Mesendoderm (in vitro differentiated cells): ENCODE data around the gene OR13J1.

Experiments used
- DNase-seq: peaks from one replicate; pipeline ENCODE4 v3.0.0; 2013
- H2AK5ac ChIP-seq: 2 replicates; pipeline ENCODE4 v1.6.1; 2013; ENCODE audit warnings: low read length, inconsistent platforms
- H2BK120ac ChIP-seq: 2 replicates; pipeline ENCODE4 v1.6.1; 2013; ENCODE audit warnings: low read depth, mild to moderate bottlenecking, low read length, moderate library complexity, mixed read lengths
- H2BK15ac ChIP-seq: replicated peaks from 2 replicates; pipeline ENCODE4 v1.6.1; 2013; ENCODE audit warnings: low read depth, mild to moderate bottlenecking, moderate library complexity
- H2BK5ac ChIP-seq: 2 replicates; pipeline ENCODE4 v1.6.1; 2013; ENCODE audit warnings: low read length, inconsistent platforms
- H3K18ac ChIP-seq: 2 replicates; pipeline ENCODE4 v1.6.1; 2013; ENCODE audit warnings: mild to moderate bottlenecking, low read length, mixed read lengths
- H3K23ac ChIP-seq: one replicate; pipeline ENCODE4 v1.6.1; 2013; ENCODE audit warnings: low read length
- H3K27ac ChIP-seq: 2 replicates; pipeline ENCODE4 v1.5.1; 2013; ENCODE audit warnings: low read depth, mild to moderate bottlenecking, inconsistent platforms, low read length, moderate library complexity
- H3K27me3 ChIP-seq: 2 replicates; pipeline ENCODE4 v1.6.1; 2013; ENCODE audit warnings: low read length, control low read depth, mild to moderate bottlenecking, inconsistent platforms; ENCODE audit not compliant: insufficient read depth, poor library complexity
- H3K36me3 ChIP-seq: 2 replicates; pipeline ENCODE4 v1.6.1; 2013; ENCODE audit warnings: low read length, inconsistent platforms; ENCODE audit not compliant: control insufficient read depth, insufficient read depth
- H3K4ac ChIP-seq: one replicate; pipeline ENCODE4 v1.6.1; 2013; ENCODE audit warnings: low read depth, mild to moderate bottlenecking, low read length, moderate library complexity
- H3K4me1 ChIP-seq: 2 replicates; pipeline ENCODE4 v1.6.1; 2013; ENCODE audit warnings: low read depth, low read length, inconsistent platforms; ENCODE audit not compliant: control insufficient read depth
- H3K4me2 ChIP-seq: 2 replicates; pipeline ENCODE4 v1.6.1; 2013; ENCODE audit warnings: low read length
- H3K4me3 ChIP-seq: 2 replicates; pipeline ENCODE4 v1.5.1; 2013; ENCODE audit warnings: mild to moderate bottlenecking, low read length
- H3K56ac ChIP-seq: one replicate; pipeline ENCODE4 v1.6.1; 2013; ENCODE audit warnings: low read length
- H3K79me1 ChIP-seq: 2 replicates; pipeline ENCODE4 v1.6.1; 2013; ENCODE audit warnings: low read length, inconsistent platforms
- H3K79me2 ChIP-seq: 2 replicates; pipeline ENCODE4 v1.6.1; 2013; ENCODE audit warnings: mild to moderate bottlenecking, low read length; ENCODE audit not compliant: control insufficient read depth, insufficient read depth
- H3K9ac ChIP-seq: 2 replicates; pipeline ENCODE4 v1.6.1; 2013; ENCODE audit warnings: low read length, inconsistent platforms
- H4K5ac ChIP-seq: one replicate; pipeline ENCODE4 v1.6.1; 2013; ENCODE audit warnings: low read length
- H4K8ac ChIP-seq: one replicate; pipeline ENCODE4 v1.6.1; 2013; ENCODE audit warnings: low read depth, mild to moderate bottlenecking, control low read depth, low read length, moderate library complexity
- WGBS: extraction: QIAGEN DNeasy Blood & Tissue Kit; methylation state at CpG from one replicate; pipeline ENCODE4 v1.1.7; 2013; ENCODE audit warnings: low lambda C conversion rate, missing lambda C conversion rate; ENCODE audit not compliant: insufficient coverage; ENCODE audit errors: extremely low coverage; 5-methylcytosine and 5-hydroxymethylcytosine counted together

OR13J1 gene

DNA sequence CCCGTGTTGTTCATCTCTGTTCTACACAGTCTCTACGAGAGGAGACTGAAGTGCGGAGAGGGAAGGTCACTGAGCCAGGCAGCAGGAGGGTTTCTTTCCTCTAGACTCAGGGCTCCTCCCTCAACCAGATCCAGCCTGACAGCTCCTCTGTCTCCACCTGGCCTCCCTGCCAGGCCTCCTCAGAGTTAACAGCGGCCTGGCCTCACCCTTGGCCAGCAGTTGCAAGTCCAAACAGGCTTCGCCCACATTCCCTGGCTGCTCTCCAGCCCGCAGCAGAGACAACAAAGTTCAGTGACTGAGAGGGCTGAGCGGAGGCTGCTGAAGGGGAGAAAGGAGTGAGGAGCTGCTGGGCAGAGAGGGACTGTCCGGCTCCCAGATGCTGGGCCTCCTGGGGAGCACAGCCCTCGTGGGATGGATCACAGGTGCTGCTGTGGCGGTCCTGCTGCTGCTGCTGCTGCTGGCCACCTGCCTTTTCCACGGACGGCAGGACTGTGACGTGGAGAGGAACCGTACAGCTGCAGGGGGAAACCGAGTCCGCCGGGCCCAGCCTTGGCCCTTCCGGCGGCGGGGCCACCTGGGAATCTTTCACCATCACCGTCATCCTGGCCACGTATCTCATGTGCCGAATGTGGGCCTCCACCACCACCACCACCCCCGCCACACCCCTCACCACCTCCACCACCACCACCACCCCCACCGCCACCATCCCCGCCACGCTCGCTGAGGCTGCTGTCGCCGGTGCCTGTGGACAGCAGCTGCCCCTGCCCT is 35.9 kb upstream of the OR13J1 start, which contains the start of gene HRCT1:
TSS of gene HRCT1 (plus strand) at position 291 of the 768 bp plus-strand sequence. CDS start at position 377, 86 bp downstream.
- peak within 1 kb of the TSS; percentile 64 for H3K9ac ChIP-seq
- H3K4me2 ChIP-seq = no peak within 1 kb of the TSS
- H3K4me3 ChIP-seq = no peak within 1 kb of the TSS
- no peak within 1 kb of the TSS for H3K56ac ChIP-seq
- no CpG with 5 or more reads among the region's 30 CpGs for WGBS
- DNase-seq = no peak
- no peaks in the 10 kb centered on the region for H3K79me2 ChIP-seq
- no peak within 1 kb of the TSS for H2BK5ac ChIP-seq
- no peaks in the 10 kb centered on the region for H3K79me1 ChIP-seq
- H3K23ac ChIP-seq = no peak within 1 kb of the TSS
- no peak within 1 kb of the TSS for H2BK15ac ChIP-seq
- no peaks in the 10 kb centered on the region for H3K36me3 ChIP-seq
- no peak within 1 kb of the TSS for H2AK5ac ChIP-seq
- H3K27ac ChIP-seq = peak within 1 kb of the TSS; percentile 57
- no peak within 1 kb of the TSS for H2BK120ac ChIP-seq
- peaks cover 21% of the 10 kb centered on the region for H3K4me1 ChIP-seq
- H3K4ac ChIP-seq = peak within 1 kb of the TSS; percentile 23
- peak within 1 kb of the TSS; percentile 61 for H3K18ac ChIP-seq
- no peak within 1 kb of the TSS for H4K8ac ChIP-seq
- H3K27me3 ChIP-seq = no peaks in the 10 kb centered on the region
- H4K5ac ChIP-seq = no peak within 1 kb of the TSS

DNA sequence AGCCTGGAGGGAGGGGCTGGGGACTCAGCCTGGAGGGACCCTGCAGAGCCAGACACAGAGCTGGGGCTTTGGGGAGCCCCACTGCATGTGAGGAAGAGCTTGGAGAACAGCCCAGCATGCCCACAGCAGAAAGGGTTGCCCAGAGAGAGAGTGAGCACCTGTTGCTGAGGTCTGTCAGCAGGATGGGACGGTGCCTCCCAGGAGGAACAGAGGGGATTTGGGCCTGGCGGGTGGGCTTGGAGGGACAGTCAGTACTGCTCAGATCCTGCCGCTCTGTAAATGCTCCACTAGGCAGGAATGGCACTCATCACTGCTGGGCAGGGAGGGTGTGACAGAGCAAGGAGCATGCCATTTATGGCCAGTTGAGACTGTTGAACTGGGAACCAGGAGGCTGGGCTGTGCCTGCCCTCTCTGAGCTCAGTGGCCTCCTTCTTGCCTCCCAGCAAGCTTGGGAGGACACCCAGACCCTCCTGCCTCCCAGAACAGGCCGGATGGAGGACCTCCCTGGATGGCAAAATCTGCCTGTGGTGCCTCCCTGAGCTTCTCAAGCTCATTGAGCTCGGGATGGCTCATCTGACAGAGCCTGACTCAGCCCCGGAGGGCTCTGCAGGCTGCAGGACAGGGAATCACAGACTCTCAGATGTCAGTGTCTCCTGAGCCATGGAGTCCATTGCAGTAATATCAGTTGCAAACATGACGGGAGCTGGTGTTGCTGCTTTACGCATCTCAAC is 35.0 kb upstream of the OR13J1 start:
- Histone ChIP-seq H3K27ac (no peak overlapping the region), H3K79me1 (no peaks in the 10 kb centered on the region), H3K9ac (no peak overlapping the region), H2AK5ac (no peak overlapping the region), H3K18ac (no peak overlapping the region), H2BK5ac (no peak overlapping the region), H3K4me2 (no peak overlapping the region), H3K27me3 (no peaks in the 10 kb centered on the region), H3K56ac (no peak overlapping the region), H2BK120ac (no peak overlapping the region), H3K36me3 (no peaks in the 10 kb centered on the region), H3K23ac (no peak overlapping the region), H4K5ac (no peak overlapping the region), H3K4me1 (peaks cover 21% of the 10 kb centered on the region), H3K4ac (no peak overlapping the region), H2BK15ac (no peak overlapping the region), H3K79me2 (no peaks in the 10 kb centered on the region), H3K4me3 (no peak overlapping the region), H4K8ac (no peak overlapping the region)
- no CpG with 5 or more reads among the region's 8 CpGs for WGBS
- no peak for DNase-seq

DNA sequence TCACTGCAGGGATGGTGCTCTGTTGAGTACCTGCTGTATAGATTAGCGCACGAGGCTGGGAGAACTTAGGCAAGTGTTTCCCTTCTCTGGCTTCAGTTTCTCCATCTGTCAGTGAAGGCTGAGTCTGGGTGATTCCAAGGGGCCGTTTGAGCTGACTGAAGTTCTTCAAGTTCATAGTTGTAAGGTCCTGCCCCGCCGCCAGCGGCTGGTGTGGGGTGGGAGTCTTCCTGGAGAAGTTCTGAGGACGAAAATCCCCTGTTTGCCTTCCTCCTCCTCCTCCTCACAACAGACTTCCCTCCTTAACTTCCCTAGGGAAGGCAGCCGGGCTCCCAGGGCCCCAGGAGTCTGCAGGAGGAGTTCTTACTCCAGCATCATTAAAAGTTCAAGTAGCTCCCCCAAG is 34.1 kb upstream of the OR13J1 start:
- Histone ChIP-seq H3K9ac (no peak overlapping the region), H4K8ac (no peak overlapping the region), H3K27me3 (no peaks in the 10 kb centered on the region), H3K79me2 (no peaks in the 10 kb centered on the region), H3K4me2 (no peak overlapping the region), H3K23ac (no peak overlapping the region), H3K4ac (no peak overlapping the region), H3K4me3 (no peak overlapping the region), H2AK5ac (no peak overlapping the region), H2BK15ac (no peak overlapping the region), H3K18ac (no peak overlapping the region), H3K27ac (no peak overlapping the region), H4K5ac (no peak overlapping the region), H3K36me3 (no peaks in the 10 kb centered on the region), H3K56ac (no peak overlapping the region), H3K79me1 (no peaks in the 10 kb centered on the region), H3K4me1 (peaks cover 18% of the 10 kb centered on the region), H2BK120ac (no peak overlapping the region), H2BK5ac (no peak overlapping the region)
- WGBS = no CpG with 5 or more reads among the region's 8 CpGs
- no peak for DNase-seq

DNA sequence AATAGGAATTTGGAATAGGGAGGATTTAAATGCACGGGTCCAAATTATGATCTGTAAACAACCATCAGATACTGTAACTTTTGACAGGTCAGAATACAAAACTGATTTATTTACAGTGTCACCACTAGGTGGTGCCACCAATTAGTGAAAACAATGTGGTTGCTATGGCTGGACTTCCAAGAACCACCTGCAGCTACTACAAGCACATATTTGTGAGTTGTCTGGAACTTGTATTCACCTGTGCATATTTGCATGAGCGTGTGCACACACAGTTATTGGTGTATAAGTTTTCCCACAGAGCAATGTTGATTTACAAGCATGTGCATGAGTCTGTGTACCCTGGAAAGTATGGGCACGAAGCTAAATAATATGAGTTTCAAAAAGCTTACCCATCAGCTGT is 32.8 kb upstream of the OR13J1 start:
- no peak overlapping the region for H3K4me2 ChIP-seq
- H2AK5ac ChIP-seq = no peak overlapping the region
- H2BK120ac ChIP-seq = no peak overlapping the region
- H2BK5ac ChIP-seq = no peak overlapping the region
- H3K4me3 ChIP-seq = no peak overlapping the region
- H3K23ac ChIP-seq = no peak overlapping the region
- no peaks in the 10 kb centered on the region for H3K27me3 ChIP-seq
- H3K27ac ChIP-seq = no peak overlapping the region
- H3K18ac ChIP-seq = no peak overlapping the region
- H2BK15ac ChIP-seq = no peak overlapping the region
- no peaks in the 10 kb centered on the region for H3K36me3 ChIP-seq
- no peak overlapping the region for H3K56ac ChIP-seq
- no peaks in the 10 kb centered on the region for H3K79me2 ChIP-seq
- no peaks in the 10 kb centered on the region for H3K79me1 ChIP-seq
- no CpG with 5 or more reads among the region's 3 CpGs for WGBS
- H3K4ac ChIP-seq = no peak overlapping the region
- peak; percentile 68 for DNase-seq
- peaks cover 9% of the 10 kb centered on the region for H3K4me1 ChIP-seq
- no peak overlapping the region for H4K8ac ChIP-seq
- H3K9ac ChIP-seq = no peak overlapping the region
- H4K5ac ChIP-seq = no peak overlapping the region

DNA sequence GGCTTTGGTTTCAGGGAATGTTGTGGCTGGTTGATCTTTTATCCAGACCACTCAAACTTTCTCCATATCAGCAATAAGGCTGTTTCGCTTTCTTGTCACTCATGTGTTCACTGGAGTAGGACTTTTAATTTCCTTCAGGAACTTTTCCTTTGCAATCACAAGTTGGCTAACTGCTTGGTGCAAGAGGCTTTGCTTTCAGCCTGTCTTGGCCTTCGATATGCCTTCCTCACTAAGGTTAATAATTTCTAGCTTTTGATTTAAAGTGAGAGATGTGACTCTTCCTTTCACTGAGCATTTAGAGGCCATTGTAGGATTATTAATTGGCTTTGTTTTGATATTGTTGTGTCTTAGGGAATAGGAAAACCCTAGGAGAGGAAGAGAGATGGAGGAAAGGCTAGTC is 28.8 kb upstream of the OR13J1 start:
- no peak overlapping the region for H3K9ac ChIP-seq
- H3K79me2 ChIP-seq = no peaks in the 10 kb centered on the region
- H2BK120ac ChIP-seq = no peak overlapping the region
- H4K5ac ChIP-seq = no peak overlapping the region
- H3K36me3 ChIP-seq = no peaks in the 10 kb centered on the region
- no peak overlapping the region for H3K4me3 ChIP-seq
- no peak overlapping the region for H3K4ac ChIP-seq
- H3K23ac ChIP-seq = no peak overlapping the region
- H2BK15ac ChIP-seq = no peak overlapping the region
- H3K56ac ChIP-seq = no peak overlapping the region
- H2AK5ac ChIP-seq = no peak overlapping the region
- H4K8ac ChIP-seq = no peak overlapping the region
- no peak overlapping the region for H3K18ac ChIP-seq
- no peaks in the 10 kb centered on the region for H3K4me1 ChIP-seq
- no peak overlapping the region for H3K27ac ChIP-seq
- DNase-seq = no peak
- no CpG with 5 or more reads among the region's 2 CpGs for WGBS
- H2BK5ac ChIP-seq = no peak overlapping the region
- no peak overlapping the region for H3K4me2 ChIP-seq
- no peaks in the 10 kb centered on the region for H3K27me3 ChIP-seq
- H3K79me1 ChIP-seq = no peaks in the 10 kb centered on the region
